K562 (cell line): ENCODE data around the gene CRABP2. TPM values are rescaled to one million over a fixed set of nuclear protein-coding genes. Genes with fewer than 3 reads are reported as not detected.

Experiments used
- BDP1 ChIP-seq: IDR thresholded peaks from 3 replicates; pipeline ENCODE4 v1.6.1; 2011; ENCODE audit not compliant: insufficient read length, insufficient read depth
- CAMTA2 ChIP-seq: fragments of 250-450 bp; sonication (Bioruptor Pico); conservative IDR thresholded peaks from 2 replicates; pipeline ENCODE4 v1.5.1; 2022
- CEBPG ChIP-seq, 3 experiments: fragments of 200-800 bp in 1 of 3; sonication (Bioruptor generic) in 1 of 3; sonication (generic) in 1 of 3; formaldehyde crosslinking in 1 of 3; IDR thresholded peaks in 2 of 3; conservative IDR thresholded peaks in 1 of 3; 2 replicates each; pipeline versions ENCODE4 v1.6.1 to v1.8.0; 2016 to 2022; ENCODE audit warnings: missing compliant biosample characterization in 2 of 3, missing genetic modification characterization in 2 of 3, mild to moderate bottlenecking in 1 of 3, missing genetic modification reagents in 1 of 3
- CXXC5 ChIP-seq: fragments of 250-450 bp; sonication (Bioruptor Pico); IDR thresholded peaks from 2 replicates; pipeline ENCODE4 v1.8.0; 2022; ENCODE audit warnings: inconsistent platforms, mild to moderate bottlenecking, moderate library complexity
- HDAC2 ChIP-seq: fragments of 450-650 bp; IDR thresholded peaks from 2 replicates; pipeline ENCODE4 v1.6.1; 2016; ENCODE audit warnings: mild to moderate bottlenecking
- IRF2 ChIP-seq: sonication (generic); formaldehyde crosslinking; IDR thresholded peaks from 2 replicates; pipeline ENCODE4 v1.8.1; 2022; ENCODE audit warnings: mild to moderate bottlenecking, missing genetic modification reagents
- KAT2B ChIP-seq: IDR thresholded peaks from one replicate; pipeline ENCODE4 v1.6.1; 2012; ENCODE audit warnings: low read depth, mild to moderate bottlenecking, control low read depth, inconsistent platforms, low read length, moderate library complexity
- NR1H2 ChIP-seq: sonication (generic); formaldehyde crosslinking; IDR thresholded peaks from 2 replicates; pipeline ENCODE4 v1.4.0; 2020; ENCODE audit warnings: mild to moderate bottlenecking, missing genetic modification reagents
- NR4A1 ChIP-seq, 2 experiments: fragments of 250-450 bp in 1 of 2; fragments of 450-650 bp in 1 of 2; sonication (Bioruptor Pico) in 1 of 2; IDR thresholded peaks; 2 replicates each; pipeline versions ENCODE4 v1.4.0 to v1.6.1; 2016 to 2020; ENCODE audit warnings: mild to moderate bottlenecking in 2 of 2, missing compliant biosample characterization in 1 of 2, missing genetic modification characterization in 1 of 2, moderate library complexity in 1 of 2
- PHF8 ChIP-seq: fragments of 200-600 bp; sonication (generic); IDR thresholded peaks from 2 replicates; pipeline ENCODE4 v1.6.1; 2012; ENCODE audit warnings: mixed run types, mild to moderate bottlenecking, inconsistent platforms, low read length, moderate library complexity, borderline replicate concordance
- POLR3G ChIP-seq: IDR thresholded peaks from 2 replicates; pipeline ENCODE4 v1.6.1; 2011; ENCODE audit not compliant: insufficient read length, insufficient replicate concordance; ENCODE audit errors: extremely low read depth
- RAD21 ChIP-seq, 2 experiments: fragments of 250-450 bp in 1 of 2; fragments of 450-650 bp in 1 of 2; sonication (Bioruptor Pico) in 1 of 2; formaldehyde crosslinking in 1 of 2; IDR thresholded peaks in 1 of 2; conservative IDR thresholded peaks in 1 of 2; 2 replicates each; pipeline versions ENCODE4 v1.4.0 to v1.8.0; 2020 to 2022; ENCODE audit warnings: mild to moderate bottlenecking in 2 of 2, moderate library complexity in 1 of 2
- SIN3B ChIP-seq: fragments of 450-650 bp; IDR thresholded peaks from 2 replicates; pipeline ENCODE4 v1.6.1; 2017; ENCODE audit warnings: low read depth, mild to moderate bottlenecking, moderate library complexity
- WHSC1 ChIP-seq: IDR thresholded peaks from one replicate; pipeline ENCODE4 v1.6.1; 2012; ENCODE audit warnings: low read length, control low read depth, inconsistent platforms
- ZNF436 ChIP-seq: fragments of 250-450, 450-650 bp; sonication (Bioruptor Pico); formaldehyde crosslinking; IDR thresholded peaks from 2 replicates; pipeline ENCODE4 v1.7.0; 2020; ENCODE audit warnings: mild to moderate bottlenecking
- ZNF561 ChIP-seq: fragments of 450-650 bp; formaldehyde crosslinking; conservative IDR thresholded peaks from 2 replicates; pipeline ENCODE4 v1.4.0; 2020; ENCODE audit warnings: mild to moderate bottlenecking, moderate library complexity
- ZNF609 ChIP-seq: sonication (generic); formaldehyde crosslinking; IDR thresholded peaks from 2 replicates; pipeline ENCODE4 v1.8.1; 2023; ENCODE audit warnings: missing genetic modification reagents, mild to moderate bottlenecking, borderline replicate concordance
- ZNF766 ChIP-seq: fragments of 200-800 bp; sonication (Bioruptor generic); conservative IDR thresholded peaks from 2 replicates; pipeline ENCODE4 v1.6.1; 2016; ENCODE audit warnings: missing genetic modification characterization, missing compliant biosample characterization
- polyA plus RNA-seq, 8 experiments: library from polyadenylated mRNA; depleted of rRNA in 4 of 8; stranded (reverse) in 5 of 8; unstranded in 3 of 8; fragments of >200 nt; fragmentation: Nextera tagmentation in 2 of 8; fragmentation: Illumina TruSeq in 1 of 8; extraction: Ambion mirVana in 2 of 8; extraction: Trizol in 1 of 8; gene quantifications; 2 replicates each; pipeline versions ENCODE4 v1.2.1 to v1.2.3, GENCODE V29; 2011 to 2014; ENCODE audit warnings: inconsistent platforms in 1 of 8, missing spikeins in 1 of 8
- total RNA-seq, 7 experiments: library from RNA; depleted of rRNA in 6 of 7; stranded (reverse); fragments of >200 nt in 6 of 7; fragmentation: Illumina TruSeq in 2 of 7; extraction: Trizol in 2 of 7; gene quantifications; 2 replicates each; pipeline versions ENCODE4 v1.2.1 to v1.2.3, GENCODE V29; 2011 to 2021; ENCODE audit warnings: low replicate concordance in 1 of 7
- TF ChIP-seq, protein P1 (sequence below): sonication (generic); formaldehyde crosslinking; IDR thresholded peaks from 2 replicates; pipeline ENCODE4 v1.8.0; 2023; ENCODE audit warnings: mild to moderate bottlenecking, missing genetic modification reagents

The CRABP2 gene
- total and polyA plus RNA-seq, 9 of the 15 experiments (the other 6 are each of a cell fraction or from before 2014, with no cell fraction given): 0.30 to 2.5 (median 0.82) TPM

- peak in 1 of 2 experiments; percentile 20; a peak in 1 of 4 replicates for TF ChIP-seq RAD21 (CRISPR knock-in tag; conservative IDR thresholded peaks at IDR 0.05 in 1 of 2, IDR thresholded peaks at IDR 0.05 in 1 of 2)
- no peak for TF ChIP-seq ZNF561 (CRISPR knock-in tag)
- TF ChIP-seq HDAC2: 0 out of 2 replicates have a peak, but pooled peaks have one; percentile 16
- TF ChIP-seq ZNF436 (CRISPR knock-in tag): no peak
- no peak for TF ChIP-seq KAT2B
- TF ChIP-seq POLR3G: no peak
- no peak for TF ChIP-seq ZNF609
- TF ChIP-seq BDP1: no peak
- TF ChIP-seq NR1H2 (CRISPR knock-in tag): no peak
- TF ChIP-seq, protein P1, sequence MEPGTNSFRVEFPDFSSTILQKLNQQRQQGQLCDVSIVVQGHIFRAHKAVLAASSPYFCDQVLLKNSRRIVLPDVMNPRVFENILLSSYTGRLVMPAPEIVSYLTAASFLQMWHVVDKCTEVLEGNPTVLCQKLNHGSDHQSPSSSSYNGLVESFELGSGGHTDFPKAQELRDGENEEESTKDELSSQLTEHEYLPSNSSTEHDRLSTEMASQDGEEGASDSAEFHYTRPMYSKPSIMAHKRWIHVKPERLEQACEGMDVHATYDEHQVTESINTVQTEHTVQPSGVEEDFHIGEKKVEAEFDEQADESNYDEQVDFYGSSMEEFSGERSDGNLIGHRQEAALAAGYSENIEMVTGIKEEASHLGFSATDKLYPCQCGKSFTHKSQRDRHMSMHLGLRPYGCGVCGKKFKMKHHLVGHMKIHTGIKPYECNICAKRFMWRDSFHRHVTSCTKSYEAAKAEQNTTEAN (CRISPR knock-in tag): no peak
- peak; percentile 31; the same call in 1 of the 2 replicates for TF ChIP-seq PHF8
- TF ChIP-seq CAMTA2 (CRISPR knock-in tag): no peak
- no peak; the same call in 1 of the 2 replicates for TF ChIP-seq CEBPG (CRISPR knock-in tag; IDR thresholded peaks at IDR 0.05)
- no peak for TF ChIP-seq CEBPG (tag; conservative IDR thresholded peaks at IDR 0.05 in 1 of 2, IDR thresholded peaks at IDR 0.05 in 1 of 2)
- TF ChIP-seq CXXC5 (CRISPR knock-in tag): peak; percentile 66
- TF ChIP-seq NR4A1 (CRISPR knock-in tag; IDR thresholded peaks at IDR 0.05): no peak
- peak; percentile 95 for TF ChIP-seq NR4A1 (tag; IDR thresholded peaks at IDR 0.05)
- no peak for TF ChIP-seq IRF2 (CRISPR knock-in tag)
- no peak for TF ChIP-seq SIN3B
- no peak for TF ChIP-seq WHSC1
- peak; percentile 72; the same call in 1 of the 2 replicates for TF ChIP-seq ZNF766 (CRISPR knock-in tag)
These were observed 11.3 kb downstream of the CRABP2 start (continued) for GRCh38 chr1:156693848-156694689.
